ENCODE data around the gene NCOA3.

- TF ChIP-seq GABPA (IDR thresholded peaks at IDR 0.05; ENCODE audit: low read depth) (no peak), YY1 (IDR thresholded peaks at IDR 0.05; ENCODE audit: low read depth, low read length) (no peak), CBFB (IDR thresholded peaks at IDR 0.05; ENCODE audit: low read depth) (no peak), CTCF (IDR thresholded peaks at IDR 0.05 in 2 of 3, conservative IDR thresholded peaks at IDR 0.05 in 1 of 3; ENCODE audit: control insufficient read depth in 2 of 3, extremely low read depth in 1 of 3, insufficient read depth in 1 of 3, low read depth in 3 of 3, low read length in 3 of 3) (no peak), POLR2AphosphoS5 (IDR thresholded peaks at IDR 0.05; ENCODE audit: low read length) (no peak), ZNF217 (IDR thresholded peaks at IDR 0.05) (no peak), CHD2 (IDR thresholded peaks at IDR 0.05; ENCODE audit: borderline replicate concordance, low read depth, low read length) (no peak)
- TF ChIP-seq, protein P1, sequence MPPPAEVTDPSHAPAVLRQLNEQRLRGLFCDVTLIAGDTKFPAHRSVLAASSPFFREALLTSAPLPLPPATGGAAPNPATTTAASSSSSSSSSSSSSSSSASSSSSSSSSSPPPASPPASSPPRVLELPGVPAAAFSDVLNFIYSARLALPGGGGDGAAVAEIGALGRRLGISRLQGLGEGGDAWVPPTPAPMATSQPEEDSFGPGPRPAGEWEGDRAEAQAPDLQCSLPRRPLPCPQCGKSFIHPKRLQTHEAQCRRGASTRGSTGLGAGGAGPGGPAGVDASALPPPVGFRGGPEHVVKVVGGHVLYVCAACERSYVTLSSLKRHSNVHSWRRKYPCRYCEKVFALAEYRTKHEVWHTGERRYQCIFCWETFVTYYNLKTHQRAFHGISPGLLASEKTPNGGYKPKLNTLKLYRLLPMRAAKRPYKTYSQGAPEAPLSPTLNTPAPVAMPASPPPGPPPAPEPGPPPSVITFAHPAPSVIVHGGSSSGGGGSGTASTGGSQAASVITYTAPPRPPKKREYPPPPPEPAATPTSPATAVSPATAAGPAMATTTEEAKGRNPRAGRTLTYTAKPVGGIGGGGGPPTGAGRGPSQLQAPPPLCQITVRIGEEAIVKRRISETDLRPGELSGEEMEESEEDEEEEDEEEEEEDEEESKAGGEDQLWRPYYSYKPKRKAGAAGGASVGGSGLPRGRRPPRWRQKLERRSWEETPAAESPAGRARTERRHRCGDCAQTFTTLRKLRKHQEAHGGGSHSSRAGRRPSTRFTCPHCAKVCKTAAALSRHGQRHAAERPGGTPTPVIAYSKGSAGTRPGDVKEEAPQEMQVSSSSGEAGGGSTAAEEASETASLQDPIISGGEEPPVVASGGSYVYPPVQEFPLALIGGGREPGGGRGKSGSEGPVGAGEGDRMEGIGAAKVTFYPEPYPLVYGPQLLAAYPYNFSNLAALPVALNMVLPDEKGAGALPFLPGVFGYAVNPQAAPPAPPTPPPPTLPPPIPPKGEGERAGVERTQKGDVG (CRISPR knock-in tag; IDR thresholded peaks at IDR 0.05), result no peak
- TF ChIP-seq, protein P2, sequence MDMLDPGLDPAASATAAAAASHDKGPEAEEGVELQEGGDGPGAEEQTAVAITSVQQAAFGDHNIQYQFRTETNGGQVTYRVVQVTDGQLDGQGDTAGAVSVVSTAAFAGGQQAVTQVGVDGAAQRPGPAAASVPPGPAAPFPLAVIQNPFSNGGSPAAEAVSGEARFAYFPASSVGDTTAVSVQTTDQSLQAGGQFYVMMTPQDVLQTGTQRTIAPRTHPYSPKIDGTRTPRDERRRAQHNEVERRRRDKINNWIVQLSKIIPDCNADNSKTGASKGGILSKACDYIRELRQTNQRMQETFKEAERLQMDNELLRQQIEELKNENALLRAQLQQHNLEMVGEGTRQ (IDR thresholded peaks at IDR 0.05; ENCODE audit: borderline replicate concordance, low read depth, low read length), result no peak
Observed at GRCh38 chr20:47482705-47483104, 19.0 kb upstream of the NCOA3 start.

Data from GM12878 (cell line).